Breast epithelium (tissue), 4 donors: Measurements from ENCODE around the gene ACP4. TPM values are rescaled to one million over a fixed set of nuclear protein-coding genes. Genes with fewer than 3 reads are reported as not detected.
"Not testable (repeated sequence)": the region's sequence is repeated elsewhere in the genome, so short reads cannot be mapped to it uniquely, and the experiment has no call there.

Experiments
- DNase-seq, 2 donors: peaks; one replicate each; pipeline ENCODE4 v3.0.0-alpha.2; 2019; ENCODE audit warnings: low spot score in 2 of 2
- H3K27ac ChIP-seq, 2 donors: fragments of 200-600 bp; sonication (generic) in 1 of 2; one replicate each; pipeline ENCODE4 v1.5.1; 2016 to 2019; ENCODE audit warnings: mild to moderate bottlenecking in 1 of 2
- H3K27me3 ChIP-seq, 2 donors: fragments of 200-600 bp; sonication (generic) in 1 of 2; one replicate each; pipeline versions ENCODE4 v1.5.1 to v1.6.0; 2017 to 2019; ENCODE audit warnings: control low read depth in 1 of 2, mild to moderate bottlenecking in 1 of 2
- H3K36me3 ChIP-seq: fragments of 200-600 bp; one replicate; pipeline ENCODE4 v1.5.1; 2019
- H3K4me1 ChIP-seq, 2 donors: fragments of 200-600 bp; sonication (generic); one replicate each; pipeline ENCODE4 v1.5.1; 2016 to 2019; ENCODE audit warnings: control low read depth in 1 of 2
- H3K4me3 ChIP-seq, 3 donors: fragments of 200-600 bp; sonication (generic); 1 replicate in 2 of 3; 2 replicates in 1 of 3; pipeline ENCODE4 v1.5.1; 2016 to 2019; ENCODE audit warnings: mild to moderate bottlenecking in 3 of 3, moderate library complexity in 2 of 3
- H3K9me3 ChIP-seq, 2 donors: fragments of 200-600 bp; sonication (generic) in 1 of 2; one replicate each; pipeline ENCODE4 v1.5.1; 2016 to 2019; ENCODE audit warnings: control low read depth in 1 of 2
- CTCF ChIP-seq, 3 donors: fragments of 450-650 bp; IDR thresholded peaks; one replicate each; pipeline ENCODE4 v1.5.1; 2016 to 2017; ENCODE audit warnings: antibody characterized with exemption in 3 of 3, mild to moderate bottlenecking in 3 of 3, moderate library complexity in 3 of 3
- POLR2A ChIP-seq: fragments of 450-650 bp; IDR thresholded peaks from one replicate; pipeline ENCODE4 v1.6.1; 2016; ENCODE audit warnings: antibody characterized with exemption, mild to moderate bottlenecking, moderate library complexity
- POLR2AphosphoS5 ChIP-seq, 3 donors: sonication (generic); formaldehyde crosslinking; IDR thresholded peaks; one replicate each; pipeline ENCODE4 v1.6.1; 2017; ENCODE audit warnings: antibody characterized with exemption in 3 of 3
- intact Hi-C: fragments of 100-400 bp; cut with DNase I; formaldehyde crosslinking; loops from one replicate; pipeline ENCODE4 v1.15.1; 2023; ENCODE audit warnings: low total_unique reads
- total RNA-seq, 3 donors: library from RNA; depleted of rRNA; stranded (reverse); fragments of >200 nt; gene quantifications; one replicate each; pipeline ENCODE4 v1.1.0, GENCODE V29; 2016

ACP4 gene
- total RNA-seq, 3 donors from 2014 or later: not detected

GRCh38 chr19:50764409-50764808 is 25.8 kb upstream of the ACP4 start:
- Histone ChIP-seq H3K4me1 (no peaks in the 10 kb centered on the region), H3K27me3 (peaks cover 0 to 13% of the 10 kb centered on the region in 2 donors), H3K36me3 (no peaks in the 10 kb centered on the region), H3K27ac (no peak overlapping the region), H3K9me3 (no peaks in the 10 kb centered on the region), H3K4me3 (no peak overlapping the region)
- intact Hi-C loops: no loop called here
- DNase-seq: no peak
- TF ChIP-seq POLR2AphosphoS5 (IDR thresholded peaks at IDR 0.05): no peak
- TF ChIP-seq CTCF (IDR thresholded peaks at IDR 0.05): no peak
- TF ChIP-seq POLR2A: no peak

GRCh38 chr19:50766746-50767145 is 23.5 kb upstream of the ACP4 start:
- H3K4me1 ChIP-seq, H3K36me3 ChIP-seq, H3K4me3 ChIP-seq, DNase-seq, intact Hi-C loops, H3K9me3 ChIP-seq, H3K27ac ChIP-seq: not testable (repeated sequence)
- peaks cover 0 to 21% of the 10 kb centered on the region in 2 donors for H3K27me3 ChIP-seq

GRCh38 chr19:50767263-50767662 is 23.0 kb upstream of the ACP4 start:
- H3K4me3 ChIP-seq, DNase-seq, H3K9me3 ChIP-seq, H3K36me3 ChIP-seq, intact Hi-C loops, H3K27ac ChIP-seq, H3K4me1 ChIP-seq: not testable (repeated sequence)
- peaks cover 0 to 21% of the 10 kb centered on the region in 2 donors for H3K27me3 ChIP-seq

GRCh38 chr19:50768277-50768676 is 21.9 kb upstream of the ACP4 start:
- no peak overlapping the region for H3K27ac ChIP-seq
- no peaks in the 10 kb centered on the region for H3K4me1 ChIP-seq
- no peaks in the 10 kb centered on the region for H3K36me3 ChIP-seq
- H3K27me3 ChIP-seq: peaks cover 0 to 25% of the 10 kb centered on the region in 2 donors
- intact Hi-C loops: no loop called here
- H3K4me3 ChIP-seq: no peak overlapping the region
- TF ChIP-seq CTCF (IDR thresholded peaks at IDR 0.05) (no peak), POLR2A (no peak), POLR2AphosphoS5 (IDR thresholded peaks at IDR 0.05) (no peak)
- H3K9me3 ChIP-seq: no peaks in the 10 kb centered on the region
- DNase-seq: no peak

- intact Hi-C loops: not testable (repeated sequence)
Measured at GRCh38 chr19:50770164-50770563, 20.1 kb upstream of the ACP4 start, which contains the start of gene GPR32. Gene GPR32 (plus strand): TSS chr19:50770464. CDS start chr19:50770601, 137 bp downstream.

GRCh38 chr19:50770888-50771287 is 19.3 kb upstream of the ACP4 start:
- no peak for TF ChIP-seq POLR2AphosphoS5 (IDR thresholded peaks at IDR 0.05)
- TF ChIP-seq CTCF (IDR thresholded peaks at IDR 0.05): no peak
- no peak for TF ChIP-seq POLR2A
- intact Hi-C loops: no loop called here
- no peak for DNase-seq
- Histone ChIP-seq H3K4me3 (no peak overlapping the region), H3K4me1 (no peaks in the 10 kb centered on the region), H3K36me3 (no peaks in the 10 kb centered on the region), H3K9me3 (no peaks in the 10 kb centered on the region), H3K27ac (no peak overlapping the region), H3K27me3 (peaks cover 0 to 26% of the 10 kb centered on the region in 2 donors)

More at GRCh38 chr19:50770164-50770563, 20.1 kb upstream of the ACP4 start, which contains the start of gene GPR32:
- not testable (repeated sequence) for H3K27ac ChIP-seq, H3K4me1 ChIP-seq, H3K9me3 ChIP-seq, H3K36me3 ChIP-seq, DNase-seq, H3K4me3 ChIP-seq
- H3K27me3 ChIP-seq: peaks cover 0 to 29% of the 10 kb centered on the region in 2 donors

GRCh38 chr19:50772476-50772875 is 17.7 kb upstream of the ACP4 start:
- H3K4me3 ChIP-seq: no peak overlapping the region
- no peak for TF ChIP-seq POLR2AphosphoS5 (IDR thresholded peaks at IDR 0.05)
- TF ChIP-seq CTCF (IDR thresholded peaks at IDR 0.05): no peak
- TF ChIP-seq POLR2A: no peak
- no peaks in the 10 kb centered on the region for H3K36me3 ChIP-seq
- no peak overlapping the region for H3K27ac ChIP-seq
- no peaks in the 10 kb centered on the region for H3K4me1 ChIP-seq
- DNase-seq: no peak
- peaks cover 0 to 30% of the 10 kb centered on the region in 2 donors for H3K27me3 ChIP-seq
- intact Hi-C loops: no loop called here
- H3K9me3 ChIP-seq: peaks cover 6 to 7% of the 10 kb centered on the region in 2 donors

GRCh38 chr19:50772912-50773311 is 17.3 kb upstream of the ACP4 start:
- H3K9me3 ChIP-seq, H3K4me3 ChIP-seq, intact Hi-C loops, H3K27ac ChIP-seq, DNase-seq, H3K36me3 ChIP-seq, H3K4me1 ChIP-seq: not testable (repeated sequence)
- peaks cover 0 to 34% of the 10 kb centered on the region in 2 donors for H3K27me3 ChIP-seq

- peaks cover 0 to 39% of the 10 kb centered on the region in 2 donors for H3K27me3 ChIP-seq
- DNase-seq, H3K27ac ChIP-seq, H3K4me1 ChIP-seq, H3K36me3 ChIP-seq, H3K4me3 ChIP-seq, intact Hi-C loops, H3K9me3 ChIP-seq: not testable (repeated sequence)
Measured at GRCh38 chr19:50773454-50773853, 16.8 kb upstream of the ACP4 start.
